Mesothelial cell of epicardium (in vitro differentiated cells): ENCODE data around the gene RIPPLY3. TPM values are rescaled to one million over a fixed set of nuclear protein-coding genes. Genes with fewer than 3 reads are reported as not detected.
A peak's percentile ranks its signal among the peaks of the same experiment; 100 is the strongest.
"Not testable (repeated sequence)": the region's sequence is repeated elsewhere in the genome, so short reads cannot be mapped to it uniquely, and the experiment has no call there.

ENCODE experiments used
- DNase-seq, 2 experiments: peaks; one replicate each; pipeline ENCODE4 v3.0.0; 2021; ENCODE audit warnings: low spot score in 2 of 2; ENCODE audit not compliant: unreplicated experiment in 2 of 2
- H3K27ac Mint-ChIP-seq: 2 replicates; pipeline ENCODE4 v1.8.0; 2021; ENCODE audit warnings: mixed read lengths
- H3K27me3 Mint-ChIP-seq: 2 replicates; pipeline ENCODE4 v1.8.0; 2021; ENCODE audit warnings: low read depth, mixed read lengths
- H3K36me3 Mint-ChIP-seq: 2 replicates; pipeline ENCODE4 v1.8.0; 2021; ENCODE audit warnings: mixed read lengths
- H3K4me1 Mint-ChIP-seq: 2 replicates; pipeline ENCODE4 v1.8.0; 2021; ENCODE audit warnings: mixed read lengths
- H3K4me3 Mint-ChIP-seq: 2 replicates; pipeline ENCODE4 v1.8.0; 2021; ENCODE audit warnings: mild to moderate bottlenecking, moderate library complexity, mixed read lengths
- H3K9me3 Mint-ChIP-seq: 2 replicates; pipeline ENCODE4 v1.8.0; 2021; ENCODE audit warnings: mixed read lengths
- total RNA-seq: library from RNA; stranded (reverse); gene quantifications from 3 replicates; pipeline ENCODE4 v1.2.1, GENCODE V29; 2021
- TF ChIP-seq, protein P1 (sequence below): fragments of 200-600 bp; sonication (generic); IDR thresholded peaks from one replicate; pipeline ENCODE4 v1.5.0; 2021; ENCODE audit warnings: antibody characterized with exemption; ENCODE audit not compliant: unreplicated experiment

The RIPPLY3 gene
- total RNA-seq, 1 donor from 2014 or later = 0.54 TPM

DNA sequence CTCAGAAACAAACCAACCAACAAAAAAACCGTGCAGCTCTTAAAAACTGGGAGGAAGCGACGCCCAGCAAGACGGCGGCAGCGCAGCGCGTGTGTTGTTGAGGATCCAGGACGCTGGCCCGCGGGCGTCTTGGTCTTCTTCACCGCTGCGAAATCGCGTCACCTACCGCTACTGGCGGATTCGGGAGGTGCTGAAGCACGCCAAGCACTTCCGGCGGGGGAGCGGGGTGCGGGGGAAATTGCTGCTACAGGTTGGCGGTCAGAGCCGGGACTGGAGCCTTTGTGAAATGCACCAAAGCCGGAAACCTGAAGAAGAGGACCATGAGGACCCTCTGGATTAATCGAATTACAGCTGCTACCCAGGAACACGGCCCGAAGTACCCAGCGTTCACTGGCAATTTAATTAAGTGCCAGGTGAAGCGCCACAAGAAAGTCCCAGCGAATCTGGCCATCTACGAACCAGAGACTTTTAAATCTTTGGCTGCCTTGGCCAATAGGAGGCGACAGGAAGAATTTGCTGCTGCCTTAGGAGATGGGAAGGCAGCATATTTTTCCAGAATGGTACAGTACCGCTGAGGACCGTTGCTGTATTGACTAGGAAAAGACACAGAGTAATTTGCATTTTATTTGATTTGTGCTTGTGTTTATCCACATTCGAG is 11.9 kb upstream of the RIPPLY3 start:
- Mint-ChIP-seq H3K27ac (no peak overlapping the region), H3K4me3 (peak overlapping the region; percentile 54)

DNA sequence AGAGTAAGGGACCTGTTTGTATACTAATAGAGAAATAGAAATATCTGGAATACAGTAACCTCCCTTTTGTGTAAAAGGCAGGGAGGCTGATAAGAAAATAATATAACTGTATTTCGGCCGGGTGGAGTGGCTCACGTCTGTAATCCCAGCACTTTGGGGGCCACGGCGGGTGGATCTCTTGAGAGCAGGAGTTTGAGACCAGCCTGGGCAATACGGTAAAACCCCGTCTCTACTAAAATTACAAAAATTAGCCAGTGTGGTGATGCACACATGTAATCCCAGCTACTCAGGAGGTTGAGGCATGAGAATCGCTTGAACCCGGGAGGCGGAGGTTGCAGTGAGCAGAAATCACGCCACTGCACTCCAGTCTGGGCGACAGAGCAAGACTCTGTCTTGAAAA is 11.2 kb upstream of the RIPPLY3 start:
- not testable (repeated sequence) for DNase-seq, H3K27ac Mint-ChIP-seq, H3K27me3 Mint-ChIP-seq, H3K4me3 Mint-ChIP-seq, H3K4me1 Mint-ChIP-seq, H3K36me3 Mint-ChIP-seq, H3K9me3 Mint-ChIP-seq

More for the DNA sequence above, 11.9 kb upstream of the RIPPLY3 start:
- DNase-seq = no peak
- peaks cover 4% of the 10 kb centered on the region for H3K27me3 Mint-ChIP-seq
- TF ChIP-seq, protein P1, sequence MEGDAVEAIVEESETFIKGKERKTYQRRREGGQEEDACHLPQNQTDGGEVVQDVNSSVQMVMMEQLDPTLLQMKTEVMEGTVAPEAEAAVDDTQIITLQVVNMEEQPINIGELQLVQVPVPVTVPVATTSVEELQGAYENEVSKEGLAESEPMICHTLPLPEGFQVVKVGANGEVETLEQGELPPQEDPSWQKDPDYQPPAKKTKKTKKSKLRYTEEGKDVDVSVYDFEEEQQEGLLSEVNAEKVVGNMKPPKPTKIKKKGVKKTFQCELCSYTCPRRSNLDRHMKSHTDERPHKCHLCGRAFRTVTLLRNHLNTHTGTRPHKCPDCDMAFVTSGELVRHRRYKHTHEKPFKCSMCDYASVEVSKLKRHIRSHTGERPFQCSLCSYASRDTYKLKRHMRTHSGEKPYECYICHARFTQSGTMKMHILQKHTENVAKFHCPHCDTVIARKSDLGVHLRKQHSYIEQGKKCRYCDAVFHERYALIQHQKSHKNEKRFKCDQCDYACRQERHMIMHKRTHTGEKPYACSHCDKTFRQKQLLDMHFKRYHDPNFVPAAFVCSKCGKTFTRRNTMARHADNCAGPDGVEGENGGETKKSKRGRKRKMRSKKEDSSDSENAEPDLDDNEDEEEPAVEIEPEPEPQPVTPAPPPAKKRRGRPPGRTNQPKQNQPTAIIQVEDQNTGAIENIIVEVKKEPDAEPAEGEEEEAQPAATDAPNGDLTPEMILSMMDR = no peak
- peaks cover 4% of the 10 kb centered on the region for H3K4me1 Mint-ChIP-seq
- H3K9me3 Mint-ChIP-seq = no peaks in the 10 kb centered on the region
- no peaks in the 10 kb centered on the region for H3K36me3 Mint-ChIP-seq

DNA sequence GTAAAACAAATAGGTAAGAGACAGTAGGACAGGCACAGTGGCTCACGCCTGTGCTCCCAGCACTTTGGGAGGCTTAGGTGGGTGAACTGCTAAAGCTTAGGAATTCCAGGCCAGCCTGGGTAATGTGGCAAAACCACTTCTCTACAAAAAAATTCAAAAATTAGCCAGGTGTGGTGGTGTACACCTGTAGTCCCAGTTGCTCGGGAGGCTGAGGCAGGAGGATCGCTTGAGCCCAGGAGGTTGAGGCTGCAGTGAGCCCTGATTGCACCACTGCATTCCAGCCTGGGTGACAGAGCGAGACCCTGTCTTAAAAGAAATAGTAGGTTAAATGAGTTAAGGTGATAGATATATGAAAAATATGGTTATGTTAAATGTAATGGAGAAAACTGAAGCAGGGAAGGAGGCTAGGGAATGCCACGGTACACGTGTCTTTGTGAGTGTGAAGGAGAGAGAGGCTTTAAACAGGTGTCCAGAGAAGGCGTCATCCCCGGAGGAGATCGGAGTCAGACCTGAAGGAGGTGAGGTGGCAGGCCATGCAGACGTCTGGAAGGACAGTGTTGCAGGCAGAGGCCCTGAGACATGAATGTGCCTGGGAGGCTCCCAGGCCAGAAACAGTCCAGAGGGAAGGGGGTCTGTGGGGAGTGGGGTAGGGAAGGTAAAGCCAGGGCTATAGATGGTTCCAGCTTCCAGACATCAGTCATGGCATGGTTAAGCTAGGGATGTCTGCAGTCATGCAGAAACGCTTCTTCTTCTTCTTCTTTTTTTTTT is 7.2 kb upstream of the RIPPLY3 start:
- H3K27me3 Mint-ChIP-seq = peaks cover 15% of the 10 kb centered on the region
- TF ChIP-seq, protein P1 = no peak
- DNase-seq = no peak
- no peaks in the 10 kb centered on the region for H3K4me1 Mint-ChIP-seq
- no peaks in the 10 kb centered on the region for H3K36me3 Mint-ChIP-seq
- H3K4me3 Mint-ChIP-seq = no peak overlapping the region
- H3K9me3 Mint-ChIP-seq = no peaks in the 10 kb centered on the region
- H3K27ac Mint-ChIP-seq = no peak overlapping the region

- no peaks in the 10 kb centered on the region for H3K36me3 Mint-ChIP-seq
- H3K4me3 Mint-ChIP-seq = no peak overlapping the region
- no peak overlapping the region for H3K27ac Mint-ChIP-seq
- H3K27me3 Mint-ChIP-seq = peaks cover 22% of the 10 kb centered on the region
- H3K9me3 Mint-ChIP-seq = no peaks in the 10 kb centered on the region
- TF ChIP-seq, protein P1 = no peak
- H3K4me1 Mint-ChIP-seq = no peaks in the 10 kb centered on the region
- DNase-seq = no peak
These were observed 6.1 kb upstream of the RIPPLY3 start for GRCh38 chr21:37000381-37000780.

GRCh38 chr21:37001441-37001840 is 5.1 kb upstream of the RIPPLY3 start:
- Mint-ChIP-seq H3K27ac (no peak overlapping the region), H3K9me3 (no peaks in the 10 kb centered on the region), H3K27me3 (peaks cover 33% of the 10 kb centered on the region), H3K36me3 (no peaks in the 10 kb centered on the region), H3K4me3 (no peak overlapping the region), H3K4me1 (no peaks in the 10 kb centered on the region)
- TF ChIP-seq, protein P1 = no peak
- DNase-seq = no peak

GRCh38 chr21:37002851-37003250 is 3.7 kb upstream of the RIPPLY3 start:
- DNase-seq, H3K4me1 Mint-ChIP-seq, H3K36me3 Mint-ChIP-seq, H3K4me3 Mint-ChIP-seq, H3K9me3 Mint-ChIP-seq, H3K27ac Mint-ChIP-seq: not testable (repeated sequence)
- peaks cover 42% of the 10 kb centered on the region for H3K27me3 Mint-ChIP-seq

GRCh38 chr21:37003917-37004316 is 2.6 kb upstream of the RIPPLY3 start:
- H3K27ac Mint-ChIP-seq, H3K4me3 Mint-ChIP-seq, H3K4me1 Mint-ChIP-seq, DNase-seq, H3K36me3 Mint-ChIP-seq, H3K9me3 Mint-ChIP-seq: not testable (repeated sequence)
- peaks cover 47% of the 10 kb centered on the region for H3K27me3 Mint-ChIP-seq
